Neural cell (in vitro differentiated cells): ENCODE results near the gene ANKRD33B. TPM values are rescaled to one million over a fixed set of nuclear protein-coding genes. Genes with fewer than 3 reads are reported as not detected.

Experiments
- H2AFZ ChIP-seq: fragments of 200-600, 300-800 bp; sonication (generic), shearing (Covaris generic); 2 replicates; pipeline ENCODE4 v1.6.0; 2014; ENCODE audit warnings: low read depth, mild to moderate bottlenecking, antibody characterized with exemption, low read length, moderate library complexity
- H3F3A ChIP-seq: fragments of 200-600 bp; shearing (Covaris generic); 2 replicates; pipeline ENCODE4 v1.6.1; 2016; ENCODE audit warnings: mild to moderate bottlenecking, moderate library complexity, mixed read lengths, antibody characterized with exemption, low read length; ENCODE audit not compliant: insufficient read depth, poor library complexity, severe bottlenecking
- H3K27ac ChIP-seq: fragments of 200-600, 300-800 bp; sonication (generic), shearing (Covaris generic); 2 replicates; pipeline ENCODE4 v1.5.1; 2014; ENCODE audit warnings: mild to moderate bottlenecking, low read length, moderate library complexity
- H3K27me3 ChIP-seq: fragments of 300-800, 200-600 bp; sonication (generic), shearing (Covaris generic); 2 replicates; pipeline ENCODE4 v1.6.0; 2014; ENCODE audit warnings: mild to moderate bottlenecking, low read depth, low read length, moderate library complexity; ENCODE audit not compliant: insufficient read depth
- H3K36me3 ChIP-seq: fragments of 300-800, 200-600 bp; sonication (generic), shearing (Covaris generic); 2 replicates; pipeline ENCODE4 v1.5.1; 2014; ENCODE audit warnings: mild to moderate bottlenecking, antibody characterized with exemption, low read length, moderate library complexity; ENCODE audit not compliant: insufficient read depth
- H3K4me2 ChIP-seq: fragments of 300-800, 200-600 bp; sonication (generic), shearing (Covaris generic); 2 replicates; pipeline ENCODE4 v1.6.0; 2014; ENCODE audit warnings: mild to moderate bottlenecking, low read length
- H3K4me3 ChIP-seq: fragments of 300-800, 200-600 bp; sonication (generic), shearing (Covaris generic); 2 replicates; pipeline ENCODE4 v1.5.1; 2014; ENCODE audit warnings: mild to moderate bottlenecking, low read length, moderate library complexity
- H3K79me2 ChIP-seq: fragments of 200-600 bp; shearing (Covaris generic); replicated peaks from 2 replicates; pipeline ENCODE4 v1.6.0; 2014; ENCODE audit warnings: mild to moderate bottlenecking, low read length, moderate library complexity; ENCODE audit not compliant: insufficient read depth
- H3K9ac ChIP-seq: fragments of 300-800, 200-600 bp; sonication (generic), shearing (Covaris generic); 2 replicates; pipeline ENCODE4 v1.6.1; 2016; ENCODE audit warnings: mild to moderate bottlenecking, low read length, mixed read lengths
- H3K9me2 ChIP-seq: fragments of 200-600 bp; shearing (Covaris generic); 2 replicates; pipeline ENCODE4 v1.6.1; 2016; ENCODE audit warnings: mild to moderate bottlenecking, low read length, mixed read lengths; ENCODE audit not compliant: insufficient read depth
- H3K9me3 ChIP-seq: fragments of 200-600, 300-800 bp; sonication (generic), shearing (Covaris generic); 2 replicates; pipeline ENCODE4 v1.6.1; 2016; ENCODE audit warnings: mild to moderate bottlenecking, mixed run types, low read length, moderate library complexity, mixed read lengths
- H4K20me1 ChIP-seq: fragments of 200-600 bp; shearing (Covaris generic); 2 replicates; pipeline ENCODE4 v1.6.1; 2016; ENCODE audit warnings: mild to moderate bottlenecking, mixed run types; ENCODE audit not compliant: insufficient read depth
- CTCF ChIP-seq: fragments of 450-650 bp; IDR thresholded peaks from 2 replicates; pipeline ENCODE4 v1.5.1; 2014; ENCODE audit warnings: antibody characterized with exemption, mild to moderate bottlenecking, moderate library complexity; ENCODE audit not compliant: poor library complexity, severe bottlenecking
- EZH2 ChIP-seq: fragments of 200-600, 300-800 bp; shearing (Covaris generic), sonication (generic); IDR thresholded peaks from 2 replicates; pipeline ENCODE4 v1.6.1; 2014; ENCODE audit warnings: antibody characterized with exemption, low read length, borderline replicate concordance, mild to moderate bottlenecking; ENCODE audit not compliant: insufficient read depth, poor library complexity, severe bottlenecking
- MXI1 ChIP-seq: fragments of 450-650 bp; conservative IDR thresholded peaks from 2 replicates; pipeline ENCODE4 v1.6.1; 2014; ENCODE audit warnings: antibody characterized with exemption, mild to moderate bottlenecking; ENCODE audit not compliant: poor library complexity, severe bottlenecking
- RAD21 ChIP-seq: fragments of 450-650 bp; conservative IDR thresholded peaks from 2 replicates; pipeline ENCODE4 v1.6.1; 2014; ENCODE audit warnings: antibody characterized with exemption, mild to moderate bottlenecking, moderate library complexity
- REST ChIP-seq: IDR thresholded peaks from 2 replicates; pipeline ENCODE4 v1.6.1; 2012; ENCODE audit warnings: borderline replicate concordance
- SMC3 ChIP-seq: fragments of 450-650 bp; conservative IDR thresholded peaks from 2 replicates; pipeline ENCODE4 v1.6.1; 2014; ENCODE audit warnings: antibody characterized with exemption, mild to moderate bottlenecking, moderate library complexity; ENCODE audit not compliant: poor library complexity
- TAF1 ChIP-seq: IDR thresholded peaks from 2 replicates; pipeline ENCODE4 v1.6.1; 2012; ENCODE audit warnings: low read depth
- polyA plus RNA-seq: library from polyadenylated mRNA; depleted of rRNA; stranded (reverse); fragments of >200 nt; gene quantifications from 2 replicates; pipeline ENCODE4 v1.2.3, GENCODE V29; 2014

ANKRD33B gene
- polyA plus RNA-seq, 1 donor from 2014 or later, result not detected

GRCh38 chr5:10583663-10584572 is 20.0 kb downstream of the ANKRD33B start:
- H3K36me3 ChIP-seq, result no peaks in the 10 kb centered on the region
- no peak overlapping the region for H3K27ac ChIP-seq
- H3K4me3 ChIP-seq, result no peak overlapping the region
- no peaks in the 10 kb centered on the region for H3K79me2 ChIP-seq
- H3K27me3 ChIP-seq, result no peaks in the 10 kb centered on the region
- no peaks in the 10 kb centered on the region for H3K9me3 ChIP-seq
- no peaks in the 10 kb centered on the region for H3K9me2 ChIP-seq
- H3K9ac ChIP-seq, result no peak overlapping the region
- no peaks in the 10 kb centered on the region for H3F3A ChIP-seq
- no peaks in the 10 kb centered on the region for H4K20me1 ChIP-seq
- TF ChIP-seq SMC3 (no peak), REST (no peak), CTCF (no peak), TAF1 (no peak), EZH2 (no peak), MXI1 (no peak), RAD21 (no peak)
- H3K4me2 ChIP-seq, result no peak overlapping the region
- H2AFZ ChIP-seq, result no peak overlapping the region

GRCh38 chr5:10584714-10585517 is 21.0 kb downstream of the ANKRD33B start:
- Histone ChIP-seq H3K9me2 (no peaks in the 10 kb centered on the region), H3K27ac (no peak overlapping the region), H3K27me3 (no peaks in the 10 kb centered on the region), H3K9ac (no peak overlapping the region), H3K4me3 (no peak overlapping the region), H3F3A (no peaks in the 10 kb centered on the region), H2AFZ (no peak overlapping the region), H4K20me1 (no peaks in the 10 kb centered on the region), H3K9me3 (no peaks in the 10 kb centered on the region), H3K36me3 (no peaks in the 10 kb centered on the region), H3K4me2 (no peak overlapping the region), H3K79me2 (no peaks in the 10 kb centered on the region)
- no peak for TF ChIP-seq RAD21
- TF ChIP-seq CTCF, result no peak
